ACHN (cell line): ENCODE measurements around the gene B3GALNT2.
"Not testable (repeated sequence)": the region's sequence is repeated elsewhere in the genome, so short reads cannot be mapped to it uniquely, and the experiment has no call there.

ENCODE experiments used
- DNase-seq: peaks from one replicate; pipeline ENCODE4 v3.0.0-alpha.2; 2015
- in situ Hi-C: cut with HindIII; loops from 2 replicates; pipeline ENCODE4 v1.10.0; 2017; ENCODE audit warnings: low sequenced_read_pairs, low pct_ligation_motif_present, low pct_unique_long_range_greater_than_20kb

B3GALNT2 gene

DNA sequence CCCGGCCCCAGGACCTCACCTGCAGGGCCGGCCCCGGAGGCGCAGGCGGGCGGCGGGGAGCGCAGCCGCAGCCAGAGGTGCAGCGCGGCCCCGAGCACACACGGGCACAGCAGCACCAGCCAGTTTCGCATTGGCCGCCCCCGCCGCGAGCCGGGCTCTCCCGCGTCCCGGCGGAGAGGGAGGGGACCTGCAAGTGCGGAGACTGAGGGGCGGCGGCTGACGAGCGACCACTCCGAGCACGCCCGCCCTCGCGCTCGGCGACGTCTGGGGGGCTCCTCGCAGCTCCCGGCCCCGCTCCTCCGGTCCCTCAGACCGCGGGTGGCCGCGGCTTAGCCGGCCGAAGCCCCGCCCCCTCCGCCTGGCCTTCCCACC lies at the start of gene B3GALNT2:
Gene B3GALNT2 (minus strand): TSS at position 331 of the 372 bp plus-strand sequence. CDS start 200 bp downstream, at position 131.
- no peak for DNase-seq
- in situ Hi-C loops = no loop called here

DNA sequence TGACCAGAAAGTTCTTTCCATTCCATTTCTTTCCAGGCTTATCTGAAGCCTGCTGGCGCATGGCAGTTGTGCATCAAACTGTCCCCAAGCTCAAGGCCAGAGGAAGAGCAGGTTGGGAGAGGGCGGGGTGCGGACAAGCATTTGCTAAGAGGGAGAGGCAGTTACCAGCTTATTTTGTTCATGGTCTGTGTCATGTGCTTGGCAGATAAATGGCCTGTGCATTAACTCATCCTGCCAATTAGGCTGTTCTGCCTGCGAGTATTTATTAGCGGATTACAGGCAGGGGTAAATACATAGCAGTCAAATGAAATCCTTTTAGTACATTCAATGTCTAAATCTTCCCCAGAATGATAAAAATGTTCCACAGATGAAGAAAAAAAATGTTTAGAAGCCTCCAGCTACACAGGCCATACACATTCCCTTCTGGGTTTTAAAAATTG lies 48.9 kb upstream of the B3GALNT2 start:
- DNase-seq = no peak
- in situ Hi-C loops = no loop called here

DNA sequence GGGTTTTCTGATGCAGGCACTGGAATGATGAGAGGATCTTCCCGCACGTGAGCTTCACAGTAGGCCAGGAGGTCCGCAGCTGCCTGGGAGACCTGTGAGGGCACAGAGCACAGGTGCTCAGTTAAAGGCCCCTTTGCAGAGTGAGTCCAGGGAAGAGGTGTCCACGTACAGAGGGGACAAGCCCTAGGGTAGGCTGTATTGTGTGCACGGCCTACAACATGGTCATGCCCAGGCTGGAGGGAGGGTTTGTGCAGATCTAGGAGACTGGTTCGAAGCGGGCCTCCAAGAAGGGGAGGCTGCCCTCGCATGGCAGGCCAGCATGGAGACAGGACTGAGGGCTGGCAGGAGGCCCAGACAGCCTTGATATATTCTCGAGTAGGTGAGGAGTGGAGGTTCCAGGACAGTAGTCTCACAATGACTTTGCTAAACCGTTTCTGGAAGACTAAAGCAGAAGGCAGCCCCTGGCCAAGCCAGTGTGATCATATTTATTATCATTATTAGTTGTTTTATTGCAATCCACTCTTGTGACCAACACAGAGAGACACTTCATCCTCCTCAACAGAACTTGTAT lies 48.0 kb upstream of the B3GALNT2 start:
- in situ Hi-C loops = no loop called here
- DNase-seq = no peak

DNA sequence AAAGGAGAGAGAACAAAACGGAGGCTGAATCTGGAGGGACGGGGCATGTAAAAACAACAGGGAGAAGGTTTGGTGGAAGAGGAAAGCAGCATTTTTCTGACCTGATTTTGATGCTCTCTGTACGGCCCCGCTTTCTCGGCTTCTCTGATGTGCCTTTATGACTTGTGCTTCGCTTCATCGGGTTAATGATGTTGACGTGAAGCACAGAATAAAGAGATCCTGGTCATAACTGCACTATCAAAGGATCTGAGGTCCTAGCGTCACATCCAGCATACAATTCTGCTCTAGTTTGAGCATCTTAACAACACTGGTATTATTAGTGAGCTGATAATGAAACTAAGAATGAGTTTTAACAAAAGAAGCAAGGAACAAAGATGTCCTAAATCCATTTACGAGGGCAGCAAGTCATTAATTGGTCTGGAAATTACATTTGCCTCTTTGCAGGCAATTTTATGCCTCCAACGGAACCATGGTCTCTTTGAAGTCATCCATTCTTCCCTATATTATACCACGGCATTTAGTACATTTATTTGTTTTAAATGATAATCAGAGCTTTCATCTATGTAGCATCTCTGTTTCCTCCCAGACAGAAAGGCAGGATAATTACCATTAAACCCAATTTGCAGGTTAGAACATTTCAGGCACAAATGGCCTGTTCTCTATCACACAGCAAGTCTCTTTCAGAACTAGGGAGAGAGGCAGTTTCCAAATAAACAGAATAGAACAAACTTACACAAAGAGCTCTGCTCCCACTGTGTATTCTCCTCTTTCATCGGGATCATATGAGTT lies 45.3 kb upstream of the B3GALNT2 start:
- in situ Hi-C loops = no loop called here
- no peak for DNase-seq

DNA sequence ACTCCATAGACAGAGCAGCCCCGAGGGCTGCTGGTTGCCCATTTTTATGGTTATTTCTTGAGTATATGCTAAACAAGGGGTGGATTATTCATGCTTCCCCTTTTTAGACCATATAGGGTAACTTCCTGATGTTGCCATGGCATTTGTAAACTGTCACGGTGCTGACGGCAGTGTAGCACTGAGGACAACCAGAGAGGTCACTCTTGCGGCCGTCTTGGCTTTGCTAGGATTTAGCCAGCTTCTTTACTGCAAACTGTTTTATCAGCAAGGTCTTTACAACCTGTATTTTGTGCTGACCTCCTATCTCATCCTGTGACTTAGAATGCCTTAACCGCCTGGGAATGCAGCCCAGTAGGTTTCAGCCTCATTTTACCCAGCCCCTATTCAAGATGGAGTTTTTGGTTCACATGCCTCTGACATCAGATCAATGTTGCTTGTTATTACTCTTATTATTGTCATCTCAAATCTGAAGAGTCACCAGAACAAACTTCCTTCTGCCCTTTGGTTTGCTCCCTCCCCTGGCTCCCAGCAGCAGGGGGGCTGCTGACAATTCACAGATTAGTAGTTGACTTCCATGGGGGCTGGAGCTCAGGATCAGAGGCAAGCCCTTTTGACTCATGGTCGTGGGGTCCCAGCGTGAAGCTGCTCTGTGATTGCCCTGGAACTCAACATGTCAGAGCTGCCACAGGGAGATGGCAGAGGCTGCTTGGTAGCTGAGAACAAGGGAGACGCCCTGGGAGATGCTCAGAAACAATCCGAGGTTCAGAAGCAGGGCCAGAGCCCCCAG lies 42.3 kb upstream of the B3GALNT2 start:
- in situ Hi-C loops, DNase-seq: not testable (repeated sequence)

DNA sequence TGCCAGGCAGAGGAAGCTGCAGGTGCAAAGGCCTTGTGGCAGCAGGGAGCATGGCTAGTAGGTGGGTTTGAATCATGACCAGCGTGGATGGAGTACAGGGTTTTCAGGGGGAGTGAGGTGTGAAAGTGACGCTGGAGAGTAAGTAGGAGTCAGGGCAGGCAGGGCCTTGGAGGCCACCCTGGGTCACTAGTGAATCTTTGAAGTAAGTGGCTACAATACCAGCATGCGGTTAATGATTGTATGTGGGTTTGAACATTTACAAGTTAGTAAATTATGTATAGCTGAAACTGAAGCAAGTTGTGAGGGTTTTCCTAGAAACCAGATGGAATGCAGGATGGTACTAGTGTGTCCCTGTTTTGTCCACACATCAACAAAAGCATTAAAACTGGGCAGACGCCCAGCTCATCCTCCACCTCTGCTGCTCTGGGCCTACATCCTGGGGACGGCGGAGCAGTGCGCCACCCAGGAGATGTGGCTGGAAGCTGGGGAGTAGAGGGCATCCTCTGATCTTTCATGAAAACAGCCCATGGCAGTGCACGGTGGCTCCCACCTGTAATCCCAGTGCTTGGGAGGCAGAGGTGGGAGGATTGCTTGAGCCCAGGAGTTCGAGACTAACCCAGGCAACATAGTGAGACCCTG lies 41.2 kb upstream of the B3GALNT2 start:
- in situ Hi-C loops = no loop called here
- peak; percentile 58 for DNase-seq

DNA sequence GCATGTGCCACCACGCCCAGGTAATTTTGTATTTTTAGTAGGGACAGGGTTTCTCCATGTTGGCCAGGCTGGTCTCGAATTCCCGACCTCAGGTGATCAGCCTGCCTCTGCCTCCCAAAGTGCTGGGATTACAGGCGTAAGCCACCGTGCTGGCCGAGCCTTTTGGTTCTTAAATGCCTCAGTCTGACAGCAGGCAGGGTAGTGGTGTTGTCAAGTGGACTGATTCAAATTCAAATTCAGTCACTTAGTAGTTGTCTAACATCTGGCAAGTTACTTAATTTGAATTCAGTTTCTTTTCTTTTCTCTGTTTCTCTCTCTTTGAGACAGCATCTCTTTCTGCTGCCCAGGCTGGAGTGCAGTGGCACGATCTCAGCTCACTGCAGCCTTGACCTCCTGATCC lies 38.6 kb upstream of the B3GALNT2 start:
- in situ Hi-C loops, DNase-seq: not testable (repeated sequence)

DNA sequence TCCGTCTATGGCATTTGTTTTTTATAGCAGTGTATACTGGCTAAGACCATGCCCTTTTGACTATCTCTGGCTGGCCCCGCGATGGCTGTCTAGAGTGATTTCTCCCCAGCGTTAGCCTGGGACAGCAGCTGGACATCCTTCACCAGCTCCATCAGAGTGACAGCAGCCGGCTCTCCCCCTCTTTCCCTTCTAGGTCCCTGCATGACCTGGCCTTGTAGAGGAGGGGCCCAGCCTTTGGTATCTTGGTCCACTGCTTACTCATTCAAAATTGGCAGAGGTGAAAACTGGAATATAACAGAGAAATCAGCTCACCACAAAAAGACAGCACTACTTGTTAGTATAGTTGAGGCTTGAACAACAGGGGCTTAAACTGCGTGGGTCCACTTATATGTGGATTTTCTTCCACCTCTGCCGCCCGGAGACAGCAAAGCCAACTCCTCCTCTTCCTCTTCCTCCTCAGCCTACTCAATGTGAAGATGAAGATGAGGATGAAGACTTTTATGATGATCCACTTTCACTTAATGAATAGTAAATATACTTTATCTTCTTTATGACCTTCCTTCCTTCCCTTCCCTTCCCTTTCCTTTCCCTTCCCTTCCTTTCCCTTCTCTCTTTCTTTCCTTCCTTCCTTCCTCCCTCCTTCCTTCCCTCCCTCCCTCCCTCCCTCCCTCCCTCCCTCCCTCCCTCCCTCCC lies 29.4 kb upstream of the B3GALNT2 start:
- no peak for DNase-seq
- in situ Hi-C loops = no loop called here

DNA sequence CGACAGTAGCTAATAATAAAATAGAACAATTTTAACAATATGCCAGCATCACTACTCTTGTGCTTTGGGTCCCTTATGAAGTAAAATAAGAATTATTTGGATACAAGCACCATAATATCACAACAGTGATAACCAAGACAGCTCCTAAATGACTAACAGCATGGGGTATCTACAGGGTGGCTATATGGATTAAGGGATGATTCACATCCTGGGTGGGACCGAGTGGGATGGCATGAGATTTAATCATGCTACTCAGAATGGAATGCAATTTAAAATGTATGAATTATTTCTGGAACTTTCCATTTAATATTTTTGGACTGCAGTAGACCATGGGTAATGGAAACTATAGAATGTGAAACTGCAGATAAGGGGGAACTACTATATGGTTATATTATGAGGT lies 28.1 kb upstream of the B3GALNT2 start:
- DNase-seq = no peak
- in situ Hi-C loops = no loop called here

DNA sequence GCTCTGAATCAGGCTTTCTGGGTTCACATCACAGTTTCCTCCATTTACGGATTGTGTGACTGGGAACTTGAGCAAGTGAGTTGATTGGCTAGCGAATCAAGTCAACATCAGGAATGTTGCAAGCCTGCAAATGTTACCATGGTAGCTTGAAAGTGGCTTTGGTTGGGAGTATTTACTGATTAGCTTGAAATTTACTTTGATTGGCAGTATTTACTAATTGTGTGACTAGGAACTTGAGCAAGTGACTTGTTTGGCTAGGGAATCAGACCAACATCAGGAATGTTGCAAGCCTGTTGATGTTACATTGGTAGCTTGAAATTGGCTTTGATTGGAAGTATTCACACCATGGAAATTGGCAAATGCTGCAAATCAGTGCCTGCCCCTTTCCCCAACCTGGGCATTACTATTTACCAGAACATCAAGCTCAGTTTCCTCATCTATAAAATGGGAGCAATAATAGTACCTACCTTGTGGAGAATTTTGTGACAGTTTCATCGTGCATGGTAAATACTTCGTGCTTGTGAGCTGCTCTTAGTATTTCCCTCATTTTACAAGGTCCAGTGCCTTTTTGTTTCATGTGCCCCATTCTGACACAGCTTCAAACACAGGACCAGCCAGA lies 23.1 kb upstream of the B3GALNT2 start:
- in situ Hi-C loops = no loop called here
- DNase-seq = no peak

DNA sequence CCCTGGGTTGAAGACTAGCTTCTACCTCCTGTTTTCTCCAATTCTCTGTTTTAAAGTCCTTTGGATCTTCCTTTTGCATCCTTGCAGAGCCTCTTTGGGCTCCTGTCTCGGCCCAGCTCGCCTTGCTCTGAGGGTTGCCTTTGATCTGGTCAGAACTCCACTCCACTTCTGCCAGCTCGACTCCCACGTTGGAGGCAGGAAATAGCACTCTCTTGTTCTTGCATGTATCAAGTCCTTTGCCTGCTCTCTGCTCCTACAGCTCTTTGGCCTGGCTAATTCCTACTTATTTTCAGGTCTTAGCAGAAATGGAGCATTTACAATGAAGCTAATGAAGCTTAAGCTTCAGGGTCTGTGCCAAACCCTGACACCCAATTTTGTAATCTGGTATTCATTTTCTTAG lies 21.1 kb upstream of the B3GALNT2 start:
- in situ Hi-C loops = no loop called here
- no peak for DNase-seq

DNA sequence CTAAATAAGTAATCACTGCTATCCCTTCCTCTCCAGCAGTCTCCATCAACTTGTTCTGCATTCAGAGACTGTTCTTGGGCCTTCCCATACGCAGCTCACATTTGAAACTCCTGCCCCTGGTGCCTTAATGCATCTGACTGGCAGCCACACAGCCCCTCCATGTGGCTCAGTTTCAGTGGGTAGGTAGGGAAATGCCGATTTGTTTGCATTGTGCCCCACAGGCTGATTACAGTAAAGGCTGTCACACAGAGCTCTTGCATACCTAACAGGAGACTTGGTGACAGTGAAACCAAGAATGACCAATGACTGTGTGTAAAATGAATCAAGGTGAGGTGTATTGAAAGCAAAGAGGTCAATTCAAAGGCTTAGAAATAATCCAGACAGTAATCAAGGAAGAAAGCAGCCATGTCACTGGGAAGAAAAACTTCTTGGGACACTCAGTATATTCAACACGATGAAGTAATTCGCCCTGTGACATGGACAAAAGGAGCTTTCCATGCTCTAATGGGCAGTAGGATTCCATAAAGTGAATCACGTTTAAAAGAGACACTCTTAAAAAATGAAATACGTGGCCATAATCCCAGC lies 12.7 kb upstream of the B3GALNT2 start:
- in situ Hi-C loops = no loop called here
- DNase-seq = no peak

DNA sequence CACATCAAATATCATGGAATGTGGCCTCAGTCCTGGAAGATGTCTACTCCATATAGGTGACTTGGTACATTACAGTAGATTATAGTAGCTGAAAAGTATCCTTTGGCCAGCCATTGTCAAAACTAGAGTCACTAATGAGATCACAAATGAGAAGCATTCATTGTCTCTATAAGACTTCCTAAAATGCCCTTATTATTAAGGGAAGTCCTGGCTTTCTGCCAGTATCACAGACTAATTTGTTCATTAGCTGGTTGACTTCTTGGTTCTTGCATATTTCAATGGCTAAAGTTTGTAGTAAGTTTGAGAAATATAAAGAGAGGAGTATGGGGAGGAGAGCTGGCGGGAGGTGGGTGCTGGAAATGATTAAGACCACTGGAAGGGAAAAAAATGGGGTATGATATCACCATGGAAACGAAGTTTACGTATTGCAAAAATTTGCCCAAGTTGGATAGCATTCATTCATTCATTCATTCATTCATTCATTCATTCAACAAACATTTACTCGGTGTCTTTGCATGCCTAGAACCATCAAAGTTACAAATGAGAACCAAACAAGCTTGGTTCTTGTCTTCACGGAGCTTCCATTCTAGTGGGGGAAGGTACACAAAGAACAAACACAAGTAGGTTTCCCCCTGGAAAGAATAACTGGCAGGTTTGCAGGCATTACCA lies 11.7 kb upstream of the B3GALNT2 start:
- in situ Hi-C loops = no loop called here
- no peak for DNase-seq

DNA sequence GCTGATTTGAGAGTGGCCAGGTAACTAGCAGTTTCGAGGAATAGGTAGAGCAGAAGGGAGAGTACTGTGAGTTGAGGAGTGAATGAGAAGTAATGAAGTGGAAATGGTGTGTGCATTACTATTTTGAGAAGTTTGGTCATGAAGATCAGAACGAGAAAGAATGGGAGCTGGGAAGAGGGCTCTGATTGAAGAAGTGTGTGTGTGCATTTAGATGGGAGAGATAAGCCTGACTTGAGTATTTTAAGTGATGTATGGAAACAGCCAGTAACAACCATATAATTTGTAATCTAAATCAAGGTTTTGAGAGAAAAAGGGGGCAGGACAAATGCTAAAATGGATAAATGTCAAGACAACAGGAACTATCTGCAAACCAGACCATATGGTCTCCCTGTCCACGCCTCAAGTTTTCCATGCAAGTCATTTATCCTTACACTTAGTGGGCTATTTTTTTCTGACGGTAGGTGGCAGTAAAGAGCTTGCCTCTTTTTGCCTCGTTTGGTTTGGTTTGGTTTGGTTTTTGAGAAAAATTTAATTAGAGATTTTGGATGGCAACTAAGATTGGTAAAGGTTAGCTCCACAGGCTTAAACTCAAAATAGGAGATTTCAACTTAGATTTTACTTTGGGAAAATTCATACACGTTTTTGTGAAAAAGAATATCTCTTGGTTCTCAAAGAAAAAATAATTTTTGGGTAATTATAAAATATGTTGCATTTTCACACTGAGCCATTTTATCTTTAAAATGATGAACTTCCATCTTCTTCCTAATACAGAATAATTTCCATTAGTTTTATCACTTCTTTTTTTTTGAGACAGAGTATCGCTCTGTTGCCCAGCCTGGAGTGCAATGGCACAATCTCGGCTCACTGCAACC lies 9.5 kb upstream of the B3GALNT2 start:
- in situ Hi-C loops = no loop called here
- DNase-seq = peak; percentile 73

DNA sequence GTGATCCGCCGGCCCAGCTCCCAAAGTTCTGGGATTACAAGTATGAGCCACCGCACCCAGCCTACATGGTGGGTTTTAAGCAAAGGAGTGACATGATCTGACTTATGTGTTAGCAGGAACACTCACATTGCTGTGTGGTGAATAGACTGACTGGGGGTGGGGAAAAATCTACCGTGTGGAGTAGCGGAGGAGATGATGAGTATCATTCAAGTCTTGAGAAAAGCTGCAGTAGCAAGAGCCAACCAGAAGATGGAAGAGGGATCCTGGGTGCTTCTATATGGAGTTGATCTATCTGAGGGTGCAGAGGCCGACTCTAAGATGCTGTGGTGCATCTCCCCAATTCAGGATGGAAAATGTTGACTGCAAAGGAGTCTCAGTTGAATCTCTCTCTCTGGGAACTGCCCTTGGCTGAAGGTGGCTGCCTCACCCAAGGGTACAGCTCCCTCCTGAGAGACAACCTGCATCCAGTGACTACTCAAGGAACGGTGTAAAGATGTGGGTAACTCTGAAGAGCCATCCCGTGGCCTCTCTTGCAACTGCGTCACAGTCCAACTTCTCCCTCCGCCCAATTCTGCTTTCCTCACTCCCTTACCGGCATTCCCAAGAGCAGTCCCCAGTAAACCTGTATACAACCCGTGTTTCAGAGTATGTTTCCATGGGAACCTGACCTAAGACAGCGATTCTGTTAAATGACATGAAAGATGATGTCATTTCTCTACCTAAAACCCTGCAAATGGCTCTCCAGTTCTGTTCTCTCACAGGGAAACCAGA lies 7.4 kb upstream of the B3GALNT2 start:
- DNase-seq = no peak
- in situ Hi-C loops = no loop called here

DNA sequence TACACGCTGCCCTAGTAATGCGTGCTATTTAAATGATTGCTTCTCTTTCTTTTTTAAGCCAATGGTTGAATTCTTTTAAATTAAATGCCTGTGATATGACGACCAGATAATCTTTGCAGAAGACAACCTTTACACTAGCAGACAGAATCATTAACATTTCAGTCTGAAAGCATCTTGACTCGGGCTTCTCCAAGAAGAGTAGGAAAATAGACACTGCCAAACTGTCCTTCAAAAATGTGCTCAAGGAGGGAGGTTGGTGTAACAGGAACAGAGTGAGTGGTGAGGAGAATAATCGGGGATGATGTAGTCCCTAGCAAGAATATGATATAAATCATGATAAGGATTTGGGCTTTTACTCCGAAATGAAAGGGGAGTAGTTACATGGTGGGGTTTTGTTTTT lies 6.6 kb upstream of the B3GALNT2 start:
- DNase-seq = no peak
- in situ Hi-C loops = no loop called here
